HepG2 (cell line): Measurements from ENCODE around the gene DPM1. TPM values are rescaled to one million over a fixed set of nuclear protein-coding genes. Genes with fewer than 3 reads are reported as not detected.

Source experiments
- AGO1 ChIP-seq: fragments of 200-400 bp; formaldehyde crosslinking; IDR thresholded peaks from 2 replicates; pipeline ENCODE4 v1.6.1; 2017; ENCODE audit warnings: mild to moderate bottlenecking, low read depth, low read length, moderate library complexity; ENCODE audit not compliant: poor library complexity, severe bottlenecking
- ARNT ChIP-seq: fragments of 450-650 bp; IDR thresholded peaks from 2 replicates; pipeline ENCODE4 v1.6.1; 2017
- BRD4 ChIP-seq: sonication (generic); formaldehyde crosslinking; IDR thresholded peaks from 2 replicates; pipeline ENCODE4 v1.4.0; 2020; ENCODE audit warnings: missing genetic modification reagents
- DNMT1 ChIP-seq: sonication (generic); formaldehyde crosslinking; IDR thresholded peaks from 2 replicates; pipeline ENCODE4 v1.5.1; 2020; ENCODE audit warnings: mild to moderate bottlenecking, missing genetic modification reagents
- ELF4 ChIP-seq: sonication (generic); formaldehyde crosslinking; IDR thresholded peaks from 2 replicates; pipeline ENCODE4 v1.5.0; 2020; ENCODE audit warnings: missing genetic modification reagents, mild to moderate bottlenecking, moderate library complexity, borderline replicate concordance
- GATAD1 ChIP-seq: IDR thresholded peaks from 2 replicates; pipeline ENCODE4 v1.6.1; 2016; ENCODE audit warnings: missing genetic modification reagents, missing compliant biosample characterization
- HDAC1 ChIP-seq: sonication (generic); formaldehyde crosslinking; IDR thresholded peaks from 2 replicates; pipeline ENCODE4 v1.5.1; 2020; ENCODE audit warnings: mild to moderate bottlenecking, missing genetic modification reagents
- IKZF1 ChIP-seq: fragments of 450-650 bp; IDR thresholded peaks from 2 replicates; pipeline ENCODE4 v1.7.1; 2016
- MAFF ChIP-seq: IDR thresholded peaks from 2 replicates; pipeline ENCODE4 v1.6.1; 2011; ENCODE audit warnings: low read depth, low read length, improper control_type of control experiment
- MEIS1 ChIP-seq: sonication (generic); formaldehyde crosslinking; IDR thresholded peaks from 2 replicates; pipeline ENCODE4 v1.9.0; 2021; ENCODE audit warnings: mild to moderate bottlenecking, missing genetic modification reagents, moderate library complexity, borderline replicate concordance
- NCOA1 ChIP-seq: sonication (generic); formaldehyde crosslinking; IDR thresholded peaks from 2 replicates; pipeline ENCODE4 v1.9.0; 2021; ENCODE audit warnings: missing genetic modification reagents
- RXRA ChIP-seq: sonication (generic); formaldehyde crosslinking; IDR thresholded peaks from 2 replicates; pipeline ENCODE4 v1.5.1; 2020; ENCODE audit warnings: missing genetic modification reagents
- SOX13 ChIP-seq, 3 experiments: fragments of 450-650 bp in 1 of 3; sonication (generic) in 1 of 3; formaldehyde crosslinking in 1 of 3; IDR thresholded peaks in 2 of 3; conservative IDR thresholded peaks in 1 of 3; 2 replicates each; pipeline versions ENCODE4 v1.5.0 to v1.6.1; 2016 to 2020; ENCODE audit warnings: antibody characterized with exemption in 1 of 3, mild to moderate bottlenecking in 1 of 3, missing compliant biosample characterization in 1 of 3, missing genetic modification reagents in 1 of 3, moderate library complexity in 1 of 3
- SRSF1 ChIP-seq: fragments of 200-400 bp; formaldehyde crosslinking; optimal IDR thresholded peaks from 2 replicates; pipeline ENCODE3; 2017; ENCODE audit warnings: mild to moderate bottlenecking, low read depth, low read length, moderate library complexity
- SRSF9 ChIP-seq: fragments of 200-400 bp; formaldehyde crosslinking; IDR thresholded peaks from 2 replicates; pipeline ENCODE4 v1.6.1; 2018; ENCODE audit warnings: borderline replicate concordance, mild to moderate bottlenecking, low read depth, low read length; ENCODE audit not compliant: insufficient read depth, poor library complexity, severe bottlenecking
- TBP ChIP-seq: sonication (generic); formaldehyde crosslinking; IDR thresholded peaks from 2 replicates; pipeline ENCODE4 v1.5.0; 2020; ENCODE audit warnings: missing genetic modification reagents
- U2AF2 ChIP-seq: fragments of 200-400 bp; formaldehyde crosslinking; IDR thresholded peaks from 2 replicates; pipeline ENCODE4 v1.6.1; 2017; ENCODE audit warnings: low read depth, mild to moderate bottlenecking, low read length
- WIZ ChIP-seq: sonication (generic); formaldehyde crosslinking; IDR thresholded peaks from 2 replicates; pipeline ENCODE4 v1.5.1; 2020; ENCODE audit warnings: mild to moderate bottlenecking, missing genetic modification reagents
- ZFP37 ChIP-seq: sonication (generic); formaldehyde crosslinking; IDR thresholded peaks from 2 replicates; pipeline ENCODE4 v1.4.0; 2020; ENCODE audit warnings: missing genetic modification reagents, borderline replicate concordance
- ZNF34 ChIP-seq: sonication (generic); formaldehyde crosslinking; IDR thresholded peaks from 2 replicates; pipeline ENCODE4 v1.4.0; 2020; ENCODE audit warnings: mild to moderate bottlenecking, missing genetic modification reagents, borderline replicate concordance
- ZNF577 ChIP-seq: sonication (generic); formaldehyde crosslinking; IDR thresholded peaks from 2 replicates; pipeline ENCODE4 v1.4.0; 2020; ENCODE audit warnings: mild to moderate bottlenecking, low read depth, missing genetic modification reagents, borderline replicate concordance
- ZNF746 ChIP-seq: sonication (generic); formaldehyde crosslinking; IDR thresholded peaks from 2 replicates; pipeline ENCODE4 v1.8.0; 2022; ENCODE audit warnings: mild to moderate bottlenecking, missing genetic modification reagents
- ZNF883 ChIP-seq: sonication (generic); formaldehyde crosslinking; IDR thresholded peaks from 2 replicates; pipeline ENCODE4 v1.5.1; 2020; ENCODE audit warnings: mild to moderate bottlenecking, missing genetic modification reagents; ENCODE audit errors: not compliant biosample characterization
- polyA plus RNA-seq, 8 experiments: library from polyadenylated mRNA; depleted of rRNA in 3 of 8; stranded (reverse) in 7 of 8; unstranded in 1 of 8; fragments of >200 nt; fragmentation: Illumina TruSeq in 4 of 8; extraction: Trizol in 4 of 8; gene quantifications; 2 replicates each; pipeline versions ENCODE4 v1.2.1 to v1.2.3, GENCODE V29; 2011 to 2016; ENCODE audit warnings: low read depth in 4 of 8, missing spikeins in 1 of 8, mixed read lengths in 1 of 8; ENCODE audit not compliant: insufficient read depth in 1 of 8
- total RNA-seq, 5 experiments: library from RNA; depleted of rRNA; stranded (reverse); fragments of >200 nt; fragmentation: Illumina TruSeq; extraction: Trizol; gene quantifications; 2 replicates each; pipeline ENCODE4 v1.2.3, GENCODE V29; 2016; ENCODE audit warnings: low read depth in 1 of 5
- TF ChIP-seq, protein P1 (sequence below): sonication (generic); formaldehyde crosslinking; IDR thresholded peaks from 2 replicates; pipeline ENCODE4 v1.4.0; 2020; ENCODE audit warnings: missing genetic modification reagents
- TF ChIP-seq, protein P2 (sequence below): sonication (generic); formaldehyde crosslinking; IDR thresholded peaks from 2 replicates; pipeline ENCODE4 v1.5.0; 2020; ENCODE audit warnings: missing genetic modification reagents, mild to moderate bottlenecking, borderline replicate concordance
- TF ChIP-seq, protein P3 (sequence below): sonication (generic); formaldehyde crosslinking; IDR thresholded peaks from 2 replicates; pipeline ENCODE4 v1.4.0; 2020; ENCODE audit warnings: mild to moderate bottlenecking, missing genetic modification reagents

The DPM1 gene
- total and polyA plus RNA-seq, 2 of the 13 experiments (the other 11 are each of a cell fraction or from before 2014, with no cell fraction given), result 83.2 to 161 TPM

DNA sequence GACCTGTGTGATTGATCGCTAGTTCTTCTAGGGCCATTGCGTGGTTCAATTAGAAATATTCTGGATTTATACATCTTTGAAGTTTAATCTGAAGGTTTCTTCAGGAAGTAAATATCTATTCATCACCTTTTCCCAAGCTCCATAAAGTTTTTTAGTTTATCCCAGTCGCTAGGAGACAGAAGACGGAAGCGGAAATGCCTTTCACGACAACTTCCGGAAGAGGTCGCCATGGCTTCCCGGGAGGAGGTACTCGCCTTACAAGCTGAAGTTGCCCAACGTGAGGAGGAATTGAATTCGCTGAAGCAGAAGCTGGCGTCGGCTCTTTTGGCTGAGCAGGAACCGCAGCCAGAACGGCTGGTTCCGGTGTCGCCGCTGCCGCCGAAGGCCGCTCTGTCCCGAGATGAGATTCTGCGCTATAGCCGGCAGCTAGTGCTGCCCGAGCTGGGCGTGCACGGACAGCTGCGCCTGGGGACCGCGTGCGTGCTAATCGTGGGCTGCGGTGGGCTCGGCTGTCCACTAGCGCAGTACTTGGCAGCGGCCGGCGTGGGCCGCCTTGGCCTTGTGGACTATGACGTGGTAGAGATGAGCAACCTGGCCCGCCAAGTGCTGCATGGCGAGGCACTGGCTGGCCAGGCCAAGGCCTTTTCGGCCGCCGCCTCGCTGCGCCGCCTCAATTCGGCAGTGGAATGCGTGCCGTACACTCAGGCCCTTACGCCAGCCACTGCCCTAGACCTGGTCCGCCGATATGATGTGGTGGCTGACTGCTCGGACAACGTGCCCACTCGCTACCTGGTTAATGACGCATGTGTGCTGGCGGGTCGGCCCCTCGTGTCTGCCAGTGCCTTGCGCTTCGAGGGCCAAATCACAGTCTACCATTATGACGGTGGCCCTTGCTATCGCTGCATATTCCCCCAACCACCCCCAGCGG is 547 bp upstream of the DPM1 start, which contains the start of gene MOCS3 (continued):
- TF ChIP-seq ELF4 (CRISPR knock-in tag) (peak; percentile 87), WIZ (CRISPR knock-in tag) (peak; percentile 96), SRSF1 (peak; percentile 41), AGO1 (no peak), ZNF746 (CRISPR knock-in tag) (0 out of 2 replicates have a peak, but pooled peaks have one; percentile 14), ARNT (no peak), U2AF2 (0 out of 2 replicates have a peak, but pooled peaks have one; percentile 61), ZNF883 (CRISPR knock-in tag) (no peak), ZFP37 (CRISPR knock-in tag) (peak; percentile 71; the same call in 1 of the 2 replicates), SOX13 (IDR thresholded peaks at IDR 0.05) (no peak), SOX13 (CRISPR knock-in tag; conservative IDR thresholded peaks at IDR 0.05 in 1 of 2, IDR thresholded peaks at IDR 0.05 in 1 of 2) (no peak; a peak in 1 of 4 replicates), MAFF (no peak), RXRA (peak; percentile 58; the same call in 1 of the 2 replicates), NCOA1 (peak; percentile 87), TBP (CRISPR knock-in tag) (peak; percentile 89; the same call in 1 of the 2 replicates), GATAD1 (CRISPR knock-in tag) (peak; percentile 98), MEIS1 (CRISPR knock-in tag) (0 out of 2 replicates have a peak, but pooled peaks have one; percentile 76), BRD4 (CRISPR knock-in tag) (peak; percentile 65), SRSF9 (no peak), ZNF577 (peak; percentile 28; the same call in 1 of the 2 replicates), ZNF34 (CRISPR knock-in tag) (no peak; the same call in 1 of the 2 replicates), HDAC1 (CRISPR knock-in tag) (peak; percentile 90), IKZF1 (no peak), DNMT1 (CRISPR knock-in tag) (peak; percentile 85; the same call in 1 of the 2 replicates)
- TF ChIP-seq, protein P1, sequence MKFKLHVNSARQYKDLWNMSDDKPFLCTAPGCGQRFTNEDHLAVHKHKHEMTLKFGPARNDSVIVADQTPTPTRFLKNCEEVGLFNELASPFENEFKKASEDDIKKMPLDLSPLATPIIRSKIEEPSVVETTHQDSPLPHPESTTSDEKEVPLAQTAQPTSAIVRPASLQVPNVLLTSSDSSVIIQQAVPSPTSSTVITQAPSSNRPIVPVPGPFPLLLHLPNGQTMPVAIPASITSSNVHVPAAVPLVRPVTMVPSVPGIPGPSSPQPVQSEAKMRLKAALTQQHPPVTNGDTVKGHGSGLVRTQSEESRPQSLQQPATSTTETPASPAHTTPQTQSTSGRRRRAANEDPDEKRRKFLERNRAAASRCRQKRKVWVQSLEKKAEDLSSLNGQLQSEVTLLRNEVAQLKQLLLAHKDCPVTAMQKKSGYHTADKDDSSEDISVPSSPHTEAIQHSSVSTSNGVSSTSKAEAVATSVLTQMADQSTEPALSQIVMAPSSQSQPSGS (CRISPR knock-in tag), result no peak
- TF ChIP-seq, protein P2, sequence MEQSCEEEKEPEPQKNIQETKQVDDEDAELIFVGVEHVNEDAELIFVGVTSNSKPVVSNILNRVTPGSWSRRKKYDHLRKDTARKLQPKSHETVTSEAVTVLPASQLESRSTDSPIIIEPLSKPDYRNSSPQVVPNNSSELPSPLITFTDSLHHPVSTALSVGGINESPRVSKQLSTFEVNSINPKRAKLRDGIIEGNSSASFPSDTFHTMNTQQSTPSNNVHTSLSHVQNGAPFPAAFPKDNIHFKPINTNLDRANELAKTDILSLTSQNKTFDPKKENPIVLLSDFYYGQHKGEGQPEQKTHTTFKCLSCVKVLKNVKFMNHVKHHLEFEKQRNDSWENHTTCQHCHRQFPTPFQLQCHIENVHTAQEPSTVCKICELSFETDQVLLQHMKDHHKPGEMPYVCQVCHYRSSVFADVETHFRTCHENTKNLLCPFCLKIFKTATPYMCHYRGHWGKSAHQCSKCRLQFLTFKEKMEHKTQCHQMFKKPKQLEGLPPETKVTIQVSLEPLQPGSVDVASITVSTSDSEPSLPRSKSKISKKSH, result peak; percentile 44; the same call in 1 of the 2 replicates
- TF ChIP-seq, protein P3, sequence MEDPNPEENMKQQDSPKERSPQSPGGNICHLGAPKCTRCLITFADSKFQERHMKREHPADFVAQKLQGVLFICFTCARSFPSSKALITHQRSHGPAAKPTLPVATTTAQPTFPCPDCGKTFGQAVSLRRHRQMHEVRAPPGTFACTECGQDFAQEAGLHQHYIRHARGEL (CRISPR knock-in tag), result 0 out of 2 replicates have a peak, but pooled peaks have one; percentile 88
